ENCODE results near the gene POLK.
"Not testable (repeated sequence)": the region's sequence is repeated elsewhere in the genome, so short reads cannot be mapped to it uniquely, and the experiment has no call there.

The POLK gene

DNA sequence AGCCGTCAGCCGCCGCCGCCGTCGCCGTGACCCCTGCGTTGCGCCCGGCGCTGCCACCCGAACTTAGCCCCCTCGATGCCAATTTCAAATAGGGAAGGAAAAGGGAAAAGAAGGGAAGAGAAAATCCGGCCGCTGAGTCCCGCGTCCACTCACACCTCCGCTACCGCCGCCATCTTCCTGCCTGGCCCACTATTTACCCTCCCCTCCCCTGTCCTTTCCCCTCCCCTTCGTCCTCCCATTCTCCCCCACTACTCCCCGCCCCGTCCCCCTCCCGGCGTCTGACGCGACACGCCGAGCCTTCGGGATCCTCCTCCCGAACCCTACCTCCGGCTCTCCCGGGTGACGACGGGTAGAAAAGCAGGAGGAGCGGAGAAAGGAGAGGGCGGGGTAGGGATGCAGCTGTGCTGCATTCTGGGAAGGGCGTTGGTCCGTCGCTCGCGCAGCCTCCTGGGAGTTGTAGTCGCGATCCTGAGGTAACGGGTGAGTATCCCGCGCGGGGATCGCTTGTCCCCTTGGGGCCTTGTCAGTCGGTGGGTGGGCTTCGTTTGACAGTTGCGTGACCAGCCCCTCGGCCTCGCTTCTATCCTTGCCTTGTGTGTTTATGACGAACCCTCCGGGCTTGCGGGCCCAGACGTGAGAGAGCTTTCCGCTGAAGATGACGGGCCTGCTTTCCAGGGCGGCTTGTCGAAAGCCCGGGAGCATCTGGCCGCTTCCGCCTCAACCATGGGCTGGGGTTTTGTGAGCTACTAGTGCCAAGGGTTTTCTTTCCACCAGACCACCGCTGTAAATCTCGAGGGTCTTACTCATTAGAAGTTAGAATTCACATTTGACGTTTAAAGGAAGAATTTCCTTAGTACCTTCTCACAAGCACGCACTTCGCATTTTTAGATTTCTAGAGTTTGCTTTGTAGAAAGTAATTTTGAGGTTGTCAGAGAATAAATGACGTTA is at the start of gene POLK, which contains the start of gene CERT1:
POLK (plus strand) TSS at position 457 of the 948 bp plus-strand sequence.
CERT1 (minus strand) TSS at position 195 of the 948 bp plus-strand sequence. CDS start 422 bp downstream, outside the sequence.
- peak; percentile 98 for DNase-seq (ENCODE audit: low read depth, low spot score)

DNA sequence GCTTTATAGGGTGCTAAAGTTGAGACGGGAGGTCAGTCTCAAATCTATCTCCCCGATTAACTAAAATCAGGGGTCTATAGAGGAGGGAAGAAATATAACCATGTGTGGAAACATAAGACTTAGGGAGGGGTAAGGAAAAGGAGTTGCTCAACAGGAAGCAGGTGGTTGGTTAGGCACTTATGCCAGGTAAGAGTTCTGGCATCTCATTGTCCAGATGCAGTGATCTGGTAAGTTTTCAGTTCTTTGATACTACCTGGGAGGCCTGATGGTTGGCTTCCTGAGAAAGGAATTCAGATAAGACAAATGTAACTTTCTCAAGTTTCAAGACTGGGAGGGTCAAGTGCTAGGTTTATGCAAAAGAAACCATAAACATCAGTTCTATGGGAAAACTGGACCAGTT is 48.0 kb upstream of the POLK start:
- no peak for DNase-seq (ENCODE audit: low read depth, low spot score)

DNA sequence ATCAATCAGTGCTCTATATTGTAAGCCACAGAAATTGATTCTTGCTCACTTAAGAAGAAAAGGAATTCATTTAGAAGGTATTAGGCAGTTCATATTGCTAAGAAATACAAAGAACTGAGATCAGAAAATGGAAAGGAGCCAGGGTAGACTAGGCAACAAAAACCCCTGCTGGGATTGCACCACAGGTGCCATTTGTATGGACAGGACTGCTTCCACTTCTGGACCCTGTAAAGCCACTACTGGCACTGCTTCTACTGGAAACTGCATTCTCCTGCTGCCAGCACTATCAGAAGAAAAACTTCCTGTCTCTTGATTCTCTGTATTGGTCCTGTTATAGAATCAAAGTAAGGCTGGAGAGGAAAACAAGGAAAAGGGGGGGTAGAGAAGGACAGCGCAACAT is 46.2 kb upstream of the POLK start:
- no peak for DNase-seq (ENCODE audit: low read depth, low spot score)

DNA sequence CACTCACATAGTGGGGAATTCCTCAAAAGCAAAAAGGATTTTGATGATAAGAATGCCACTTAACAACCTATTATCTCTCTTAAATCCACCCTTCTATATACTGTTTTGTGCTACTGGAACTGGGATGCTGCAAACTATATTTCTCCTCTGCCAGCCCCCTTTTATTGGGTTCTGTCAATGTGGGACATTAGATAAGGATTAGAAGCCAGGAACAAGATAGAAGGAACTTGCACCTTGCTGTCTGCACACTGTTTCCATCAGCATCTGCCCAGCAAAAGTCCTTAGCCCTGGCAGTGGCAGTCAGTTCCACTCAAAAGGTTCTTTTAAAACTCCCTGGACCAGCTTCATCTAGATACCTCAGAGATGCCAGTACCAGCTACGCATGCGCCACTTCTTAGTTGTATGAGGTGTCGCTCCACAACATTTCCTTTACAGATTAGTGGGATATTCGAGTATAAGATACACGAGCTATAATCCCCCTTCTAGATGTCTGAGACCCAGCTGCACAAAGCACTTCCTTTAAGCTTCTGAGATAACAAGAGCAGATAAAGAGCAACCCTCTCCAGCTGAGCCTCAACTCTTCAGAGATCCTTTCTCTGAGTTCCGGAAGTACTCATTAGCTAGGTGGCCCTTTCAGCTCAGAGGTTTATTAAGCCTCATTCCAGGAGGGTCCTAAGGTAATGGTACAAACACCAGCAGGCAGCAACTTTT is 45.5 kb upstream of the POLK start:
- DNase-seq (ENCODE audit: low read depth, low spot score) = no peak

DNA sequence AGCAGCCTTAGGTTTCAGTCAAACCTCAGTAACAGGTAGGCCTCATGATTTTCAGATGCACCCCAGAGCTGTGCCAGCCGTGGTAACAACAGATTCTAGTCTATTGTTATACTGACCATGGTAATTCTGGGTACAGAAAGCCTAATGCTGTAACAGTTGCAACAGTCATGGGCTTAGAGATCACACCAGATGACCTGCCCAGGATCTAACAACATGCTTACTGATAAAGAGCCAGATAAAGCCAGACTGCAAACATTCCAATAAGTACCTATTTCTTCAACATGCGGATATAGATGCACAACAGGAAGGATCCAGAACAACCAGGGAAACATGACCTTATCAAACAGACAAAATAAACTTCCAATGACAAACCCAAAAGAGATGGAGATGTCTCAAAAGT is 43.1 kb upstream of the POLK start:
- DNase-seq (ENCODE audit: low read depth, low spot score) = no peak

DNA sequence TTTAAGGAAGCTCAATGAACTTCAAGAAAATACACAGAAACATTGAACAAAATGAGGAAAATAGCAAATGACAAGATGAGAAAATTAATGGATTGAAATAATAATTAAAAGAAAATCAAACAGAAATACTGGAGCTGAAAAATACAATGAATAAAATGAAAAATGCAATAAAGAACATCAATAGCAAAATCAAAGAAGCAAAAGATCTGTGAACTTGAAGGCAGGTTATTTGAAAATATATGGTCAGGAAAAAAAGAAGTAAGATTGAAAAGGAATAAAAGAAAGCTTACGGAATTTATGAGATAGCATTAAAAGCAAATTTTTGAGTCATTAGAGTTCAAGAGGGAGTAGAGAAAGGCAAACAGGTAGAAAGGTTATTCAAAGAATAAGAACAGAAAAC is 42.7 kb upstream of the POLK start:
- no peak for DNase-seq (ENCODE audit: low read depth, low spot score)

DNA sequence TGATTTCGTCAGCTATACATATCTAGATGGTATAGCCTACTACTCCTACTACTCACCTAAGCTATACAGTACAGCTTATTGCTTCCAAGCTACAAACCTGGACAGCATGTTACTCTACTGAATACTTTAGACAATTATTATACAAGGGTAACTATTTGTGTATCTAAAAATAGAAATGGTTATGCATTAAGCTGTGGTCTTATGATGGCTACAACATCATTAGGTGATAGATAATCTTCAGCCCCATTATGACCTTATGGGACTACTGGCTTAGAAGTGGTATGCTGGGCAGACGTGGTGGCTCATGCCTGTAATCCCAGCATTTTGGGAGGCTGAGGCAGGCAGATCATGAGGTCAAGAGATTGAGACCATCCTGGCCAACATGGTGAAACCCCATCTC is 40.5 kb upstream of the POLK start:
- no peak for DNase-seq (ENCODE audit: low read depth, low spot score)

DNA sequence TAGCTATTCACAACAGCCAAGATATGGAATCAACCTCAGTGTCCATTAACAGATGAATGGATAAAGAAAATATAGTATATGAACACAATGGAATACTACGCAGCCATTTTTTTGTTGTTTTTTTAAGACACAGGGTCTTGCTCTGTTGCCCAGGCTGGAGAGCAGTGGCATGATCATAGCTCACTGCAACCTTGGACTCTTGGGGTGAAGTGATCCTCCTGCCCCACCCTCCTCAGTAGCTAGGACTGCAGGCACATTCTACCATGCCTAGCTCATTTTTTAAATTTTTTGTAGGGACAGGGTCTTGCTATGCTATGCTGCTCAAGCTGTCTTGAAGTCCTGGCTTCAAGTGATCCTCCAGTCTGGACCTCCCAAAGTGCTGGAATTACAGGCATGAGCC is 38.7 kb upstream of the POLK start:
- DNase-seq (ENCODE audit: low read depth, low spot score) = no peak

DNA sequence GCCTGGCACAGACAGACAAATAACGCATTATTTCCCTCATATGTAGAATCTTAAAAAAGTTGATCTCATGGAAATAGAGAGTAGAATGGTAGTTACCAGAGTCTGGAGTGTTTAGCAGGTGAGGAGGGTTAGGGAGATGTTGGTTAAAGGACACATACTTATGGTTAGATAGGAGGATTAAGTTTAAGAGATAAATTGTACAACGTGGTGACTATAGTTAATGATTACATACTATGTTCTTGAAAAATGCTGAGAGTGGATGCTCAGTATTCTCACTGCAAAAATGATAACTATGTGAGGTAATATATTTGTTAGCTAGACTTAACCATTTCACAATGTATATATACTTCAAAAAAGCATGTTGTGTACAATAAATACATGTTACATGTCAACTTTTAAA is 38.2 kb upstream of the POLK start:
- no peak for DNase-seq (ENCODE audit: low read depth, low spot score)

DNA sequence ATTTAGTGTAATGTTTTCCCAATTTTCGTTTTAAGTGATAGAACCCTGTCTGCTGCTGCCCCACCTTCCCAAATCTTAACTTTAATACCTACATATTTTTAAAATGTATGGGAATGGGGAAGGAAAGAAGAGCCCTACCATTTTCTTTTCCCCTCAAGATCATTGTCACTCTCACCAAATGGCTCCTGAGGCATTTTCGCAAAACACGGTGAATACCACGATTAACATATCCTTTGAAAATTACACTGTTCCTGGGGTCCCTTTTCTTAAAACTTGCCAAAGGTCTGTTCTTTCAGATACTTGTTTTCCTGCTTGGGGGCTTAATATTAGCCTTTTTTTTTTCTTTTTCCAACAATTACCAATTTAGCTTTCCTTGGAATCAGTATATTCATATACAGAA is 36.3 kb upstream of the POLK start:
- DNase-seq (ENCODE audit: low read depth, low spot score) = no peak

DNA sequence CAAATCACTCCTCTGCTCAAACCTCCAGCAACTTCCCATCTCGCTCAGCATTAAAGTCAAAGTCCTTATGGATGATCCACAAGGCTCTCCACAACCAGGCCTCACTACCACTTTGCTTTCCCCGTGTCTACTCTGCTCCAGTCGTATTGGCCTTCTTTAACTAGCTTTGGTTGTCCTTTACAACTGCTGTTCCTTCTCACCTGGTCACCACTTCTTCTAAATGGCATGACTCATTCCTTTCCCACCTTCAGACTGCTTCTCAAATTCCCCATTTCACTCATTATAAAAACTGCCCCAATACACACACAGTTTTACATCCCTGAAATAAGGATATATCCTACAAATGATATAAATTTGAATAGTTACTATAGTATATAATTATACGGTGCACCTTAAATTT is 30.7 kb upstream of the POLK start:
- no peak for DNase-seq (ENCODE audit: low read depth, low spot score)

DNA sequence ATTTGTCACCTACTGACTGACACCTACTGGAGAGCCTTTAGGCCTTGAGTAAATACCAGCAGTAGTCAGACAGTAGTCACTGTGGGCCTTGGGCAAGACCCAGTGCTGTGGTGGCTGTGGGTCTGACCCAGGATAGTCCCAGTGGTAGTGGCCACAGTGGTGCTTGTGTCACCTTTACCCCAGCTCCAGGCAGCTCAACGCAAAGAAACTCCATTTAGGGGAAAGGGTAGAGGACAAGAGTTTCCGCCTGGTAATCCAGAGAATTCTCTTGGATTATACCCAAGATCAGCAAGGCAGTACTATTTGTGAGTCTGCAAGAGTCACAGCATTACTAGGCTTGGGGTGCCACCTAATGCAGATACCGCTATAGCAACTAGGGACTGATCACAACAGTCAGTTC is 29.2 kb upstream of the POLK start:
- DNase-seq (ENCODE audit: low read depth, low spot score) = no peak

DNA sequence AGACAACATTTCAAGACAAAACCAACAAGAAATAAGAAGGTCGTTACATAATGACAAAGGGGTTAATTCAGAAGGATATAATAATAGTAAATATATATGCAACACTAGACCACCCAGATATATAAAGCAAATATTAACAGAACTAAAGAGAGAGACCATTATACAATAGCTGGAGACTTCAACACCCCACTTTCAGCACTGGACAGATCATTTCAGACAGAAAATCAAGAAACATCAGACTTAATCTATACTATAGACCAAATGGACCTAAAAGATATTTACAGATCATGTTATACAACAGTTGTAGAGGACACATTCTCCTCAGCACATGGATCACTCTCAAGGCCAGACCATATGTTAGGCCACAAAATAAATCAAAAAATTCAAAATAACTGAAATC is 27.1 kb upstream of the POLK start:
- no peak for DNase-seq (ENCODE audit: low read depth, low spot score)

DNA sequence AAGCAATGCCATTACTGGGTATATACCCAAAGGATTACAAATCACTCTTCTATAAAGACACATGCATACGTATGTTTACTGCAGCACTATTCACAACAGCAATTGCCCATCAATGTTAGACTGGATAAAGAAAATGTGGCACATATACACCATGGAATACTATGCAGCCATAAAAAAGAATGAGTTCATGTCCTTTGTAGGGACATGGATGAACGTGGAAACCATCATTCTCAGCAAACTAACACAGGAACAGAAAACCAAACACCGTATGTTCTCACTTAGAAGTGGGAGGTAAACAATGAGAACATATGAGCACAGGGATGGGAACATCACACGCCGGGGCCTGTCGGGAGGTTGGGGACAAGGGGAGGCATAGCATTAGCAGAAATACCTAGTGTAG is 21.8 kb upstream of the POLK start:
- not testable (repeated sequence) for DNase-seq (ENCODE audit: low read depth, low spot score)

DNA sequence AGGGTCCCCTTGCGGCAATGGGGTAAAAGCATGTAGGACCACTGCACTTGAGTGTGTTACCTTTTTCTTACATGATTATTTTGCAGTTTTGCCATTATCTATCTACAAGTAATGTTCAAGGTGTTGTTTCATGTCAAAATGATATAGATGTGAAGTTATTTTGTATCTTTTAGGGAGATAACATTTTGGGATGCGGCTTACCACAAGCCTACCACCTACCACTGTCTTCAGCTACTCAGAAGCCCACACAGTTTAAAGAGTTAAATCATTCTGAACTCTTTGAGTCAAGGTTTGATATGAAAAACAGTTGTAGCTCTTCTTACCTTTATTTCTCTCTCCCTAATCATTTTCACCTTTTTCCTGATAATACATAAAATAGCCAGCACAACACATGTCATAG is 20.1 kb upstream of the POLK start:
- no peak for DNase-seq (ENCODE audit: low read depth, low spot score)

DNA sequence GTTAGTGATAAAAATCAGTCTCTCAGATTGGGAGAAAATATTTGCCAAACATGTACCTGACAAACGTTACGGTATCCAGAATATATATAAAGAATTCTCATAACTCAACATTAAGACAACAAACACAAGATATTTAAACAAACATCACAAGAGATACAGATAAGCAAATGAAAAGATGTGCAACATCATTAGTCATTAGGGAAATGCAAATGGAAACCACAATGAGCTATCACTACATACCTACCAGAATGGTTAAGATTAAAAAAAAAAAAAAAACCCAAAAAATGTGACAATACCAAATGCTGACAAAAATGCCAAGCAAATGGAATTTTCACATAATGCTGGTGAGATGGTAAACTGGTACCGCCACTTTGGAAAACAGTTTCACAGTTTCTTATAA is 15.7 kb upstream of the POLK start:
- no peak for DNase-seq (ENCODE audit: low read depth, low spot score)

DNA sequence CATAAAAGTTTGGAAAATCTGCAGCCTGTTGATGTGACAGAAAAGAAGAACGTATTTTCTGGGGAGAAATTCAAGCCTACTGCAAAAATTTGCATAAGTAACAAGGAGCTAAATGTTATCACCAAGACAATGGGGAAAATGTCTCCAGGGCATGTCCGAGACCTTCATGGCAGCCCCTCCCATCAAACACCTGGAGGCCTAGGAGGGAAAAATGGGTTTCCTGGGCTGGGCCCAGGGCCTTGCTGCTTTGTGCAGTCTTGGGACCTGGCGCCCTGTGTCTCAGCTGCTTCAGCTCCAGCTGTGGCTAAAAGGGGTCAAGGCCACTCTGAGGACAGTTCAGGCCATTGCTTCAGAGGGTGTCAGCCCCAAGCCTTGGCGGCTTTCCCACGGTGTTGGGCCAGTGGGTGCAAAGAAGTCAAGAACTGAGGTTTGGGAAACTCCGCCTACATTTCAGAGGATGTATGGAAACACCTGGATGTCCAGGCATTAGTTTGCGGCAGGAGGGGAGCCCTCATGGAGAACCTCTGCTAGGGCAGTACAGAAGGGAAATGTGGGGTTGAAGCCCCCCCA is 13.4 kb upstream of the POLK start:
- peak; percentile 34 for DNase-seq (ENCODE audit: low read depth, low spot score)

DNA sequence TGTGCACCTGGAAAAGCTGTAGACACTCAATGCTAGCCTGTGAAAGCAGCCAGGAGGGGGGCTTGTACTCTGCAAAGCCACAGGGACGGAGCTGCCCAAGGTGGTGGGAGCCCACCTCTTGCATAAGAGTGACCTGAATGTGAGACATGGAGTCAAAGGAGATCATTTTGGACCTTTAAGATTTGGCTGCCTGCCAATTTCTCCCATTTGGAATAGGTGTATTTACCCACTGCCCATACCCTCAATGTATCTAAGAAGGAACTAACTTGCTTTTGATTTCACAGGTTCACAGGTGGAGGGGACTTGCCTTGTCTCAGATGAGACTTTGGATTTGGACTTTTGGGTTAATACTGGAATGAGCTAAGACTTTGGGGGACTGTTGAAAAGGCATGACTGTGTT is 12.8 kb upstream of the POLK start:
- DNase-seq (ENCODE audit: low read depth, low spot score) = not testable (repeated sequence)

DNA sequence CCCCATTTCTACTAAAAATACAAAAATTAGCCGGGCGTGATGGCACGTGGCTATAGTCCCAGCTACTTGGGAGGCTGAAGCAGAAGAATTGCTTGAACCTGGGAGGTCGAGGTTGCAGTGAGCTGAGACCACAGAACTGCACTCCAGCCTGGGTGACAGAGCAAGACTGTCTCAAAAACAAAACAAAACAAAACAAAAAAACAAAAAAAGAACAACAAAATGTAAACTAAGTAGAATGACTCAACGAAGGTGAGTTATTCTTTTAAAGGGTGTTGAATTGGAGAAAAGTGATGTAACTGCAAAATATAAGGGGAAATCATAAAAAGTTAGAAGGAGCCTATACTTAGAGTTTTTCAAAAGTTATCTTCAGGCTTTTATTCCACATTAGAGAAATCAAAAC is 6.6 kb upstream of the POLK start:
- DNase-seq (ENCODE audit: low read depth, low spot score) = not testable (repeated sequence)

DNA sequence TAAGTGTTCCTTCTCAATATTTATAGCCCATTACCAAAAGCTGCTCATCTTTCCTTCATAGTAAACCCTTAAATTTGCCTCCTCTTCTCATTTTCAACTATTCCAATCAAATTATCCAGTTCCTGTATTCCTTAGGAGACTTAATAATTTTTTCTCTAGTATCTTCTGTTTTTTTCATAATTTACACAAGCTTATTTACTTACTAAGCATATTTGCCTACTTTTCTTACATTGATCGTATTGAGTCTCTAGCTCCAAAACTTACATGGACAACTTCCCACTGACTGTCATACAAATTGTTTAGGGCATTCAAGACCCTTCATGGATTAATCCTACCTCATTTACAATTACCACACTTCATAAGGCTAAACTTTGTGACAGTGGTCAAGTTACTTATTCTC is 3.9 kb upstream of the POLK start:
- no peak for DNase-seq (ENCODE audit: low read depth, low spot score)

DNA sequence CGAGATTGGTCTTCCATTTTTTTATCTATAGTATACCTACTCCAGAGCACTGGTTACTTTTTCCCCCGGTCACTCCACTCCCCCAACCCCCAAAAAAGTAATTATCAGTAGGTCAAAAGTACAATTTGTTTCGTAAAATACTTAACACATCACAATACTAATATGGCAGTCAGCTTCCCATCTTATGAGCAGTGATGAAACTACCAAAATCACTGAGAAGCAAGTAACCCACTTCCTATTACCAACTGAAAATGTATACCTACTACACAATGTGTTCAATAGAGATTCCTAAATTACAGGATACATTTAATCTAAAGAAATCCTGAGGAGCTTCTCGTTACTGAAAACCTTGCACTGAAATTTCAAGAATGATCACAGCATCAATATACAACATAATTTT is 2.1 kb upstream of the POLK start:
- DNase-seq (ENCODE audit: low read depth, low spot score) = no peak

DNA sequence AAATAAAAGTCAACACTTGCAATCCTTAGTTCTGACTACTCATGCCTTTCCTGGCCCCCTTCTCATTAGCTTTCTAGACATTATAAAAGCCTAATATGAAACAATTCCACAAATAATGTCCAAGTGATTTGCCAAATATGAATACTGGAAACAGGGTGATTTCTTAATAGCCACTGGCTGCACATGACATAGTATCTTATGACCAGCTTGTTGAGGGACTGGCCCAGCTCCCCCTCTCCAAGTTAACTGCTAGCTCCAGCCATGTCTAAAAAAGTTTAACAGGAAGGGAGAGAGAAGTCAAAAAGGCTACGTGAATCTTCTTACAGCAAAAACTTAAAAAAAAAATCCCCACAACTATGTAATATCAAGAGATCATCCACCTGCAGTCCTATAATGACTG is 1.7 kb upstream of the POLK start:
- no peak for DNase-seq (ENCODE audit: low read depth, low spot score)

DNA sequence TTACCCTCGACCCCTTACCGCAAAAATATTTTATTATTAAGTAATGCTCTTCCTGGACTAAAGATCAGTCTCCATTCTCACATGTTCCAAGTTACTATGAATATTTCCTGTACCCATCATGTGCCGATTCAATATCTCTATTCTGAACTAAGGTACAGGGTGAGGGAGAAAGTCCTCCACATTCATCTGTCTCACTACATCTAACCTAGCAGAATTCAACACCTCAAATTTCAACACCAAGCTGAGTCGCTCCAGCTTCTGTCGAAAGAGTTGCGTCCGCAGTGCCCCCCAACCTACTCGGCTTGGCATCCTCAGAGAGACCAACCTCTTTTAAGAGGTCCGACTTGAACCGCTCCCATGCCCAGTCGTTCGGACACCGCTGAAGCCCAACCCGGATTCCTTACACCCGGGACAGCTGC is 1.3 kb upstream of the POLK start:
- DNase-seq (ENCODE audit: low read depth, low spot score) = no peak
